Measurements from ENCODE around the gene FAM193B.

FAM193B gene

GRCh38 chr5:177476531-177477233 lies 77.7 kb downstream of the FAM193B start:
- ATAC-seq = no peak
- TF ChIP-seq ZNF70 (CRISPR knock-in tag; IDR thresholded peaks at IDR 0.05) (no peak), GLIS3 (CRISPR knock-in tag; IDR thresholded peaks at IDR 0.05) (no peak), TCF4 (CRISPR knock-in tag; IDR thresholded peaks at IDR 0.05; ENCODE audit: borderline replicate concordance) (no peak), SNAI2 (CRISPR knock-in tag; IDR thresholded peaks at IDR 0.05) (no peak), BACH2 (CRISPR knock-in tag; IDR thresholded peaks at IDR 0.05; ENCODE audit: borderline replicate concordance) (no peak), ZNF8 (CRISPR knock-in tag; IDR thresholded peaks at IDR 0.05) (no peak), TOX (CRISPR knock-in tag; IDR thresholded peaks at IDR 0.05; ENCODE audit: borderline replicate concordance) (no peak), ARNTL (CRISPR knock-in tag; IDR thresholded peaks at IDR 0.05; ENCODE audit: borderline replicate concordance, low read depth) (no peak), PATZ1 (CRISPR knock-in tag; IDR thresholded peaks at IDR 0.05; ENCODE audit: borderline replicate concordance) (no peak), ZNF565 (CRISPR knock-in tag; conservative IDR thresholded peaks at IDR 0.05; ENCODE audit: low read depth) (no peak), CSRNP3 (CRISPR knock-in tag; IDR thresholded peaks at IDR 0.05) (no peak), ESRRG (CRISPR knock-in tag; IDR thresholded peaks at IDR 0.05) (no peak), ZFP3 (CRISPR knock-in tag; IDR thresholded peaks at IDR 0.05) (no peak), CSDC2 (CRISPR knock-in tag; IDR thresholded peaks at IDR 0.05) (no peak), ZC3H10 (CRISPR knock-in tag; IDR thresholded peaks at IDR 0.05) (no peak), ISL1 (CRISPR knock-in tag; IDR thresholded peaks at IDR 0.05) (no peak), OSR1 (CRISPR knock-in tag; IDR thresholded peaks at IDR 0.05) (no peak), RARB (CRISPR knock-in tag; IDR thresholded peaks at IDR 0.05) (no peak)

- TF ChIP-seq GLIS3 (CRISPR knock-in tag; IDR thresholded peaks at IDR 0.05) = no peak
- no peak for ATAC-seq
These were observed 78.6 kb downstream of the FAM193B start for GRCh38 chr5:177475563-177476427.

- no peak for ATAC-seq
- no peak for TF ChIP-seq TSHZ2 (CRISPR knock-in tag; IDR thresholded peaks at IDR 0.05)
- TF ChIP-seq ARNTL (CRISPR knock-in tag; IDR thresholded peaks at IDR 0.05; ENCODE audit: borderline replicate concordance, low read depth) = no peak
- TF ChIP-seq PPARA (CRISPR knock-in tag; IDR thresholded peaks at IDR 0.05; ENCODE audit: borderline replicate concordance) = no peak
- no peak for TF ChIP-seq ZNF8 (CRISPR knock-in tag; IDR thresholded peaks at IDR 0.05)
- TF ChIP-seq CSRNP3 (CRISPR knock-in tag; IDR thresholded peaks at IDR 0.05) = no peak
- no peak for TF ChIP-seq POU6F1 (CRISPR knock-in tag; IDR thresholded peaks at IDR 0.05; ENCODE audit: borderline replicate concordance, low read depth)
- TF ChIP-seq ZFP3 (CRISPR knock-in tag; IDR thresholded peaks at IDR 0.05) = no peak
- no peak for TF ChIP-seq PATZ1 (CRISPR knock-in tag; IDR thresholded peaks at IDR 0.05; ENCODE audit: borderline replicate concordance)
- no peak for TF ChIP-seq GLIS3 (CRISPR knock-in tag; IDR thresholded peaks at IDR 0.05)
- TF ChIP-seq TCF4 (CRISPR knock-in tag; IDR thresholded peaks at IDR 0.05; ENCODE audit: borderline replicate concordance) = no peak
- TF ChIP-seq ESRRG (CRISPR knock-in tag; IDR thresholded peaks at IDR 0.05) = no peak
- no peak for TF ChIP-seq TOX (CRISPR knock-in tag; IDR thresholded peaks at IDR 0.05; ENCODE audit: borderline replicate concordance)
- TF ChIP-seq ZFP30 (CRISPR knock-in tag; IDR thresholded peaks at IDR 0.05) = no peak
These were observed 79.4 kb downstream of the FAM193B start for GRCh38 chr5:177474846-177475562.
